ENCODE data around the gene ARHGAP25. TPM values are rescaled to one million over a fixed set of nuclear protein-coding genes. Genes with fewer than 3 reads are reported as not detected.

Gene ARHGAP25
- total RNA-seq, 6 donors from 2014 or later: 13.2 to 36.1 (median 26.3) TPM

GRCh38 chr2:68765739-68766375 is 31.2 kb downstream of the ARHGAP25 start:
- ATAC-seq (ENCODE audit: low FRiP score in 2 of 2): peak in 1 of 2 donors; percentile 71
- no peak overlapping the region for H3K4me3 ChIP-seq
- peaks cover 79 to 86% (median 81%) of the 10 kb centered on the region in 4 donors for H3K4me1 ChIP-seq
- no peaks in the 10 kb centered on the region for H3K27me3 ChIP-seq
- no peak for TF ChIP-seq EP300 (IDR thresholded peaks at IDR 0.05)
- no peak for TF ChIP-seq POLR2A (IDR thresholded peaks at IDR 0.05)
- no peak for TF ChIP-seq POLR2AphosphoS5 (IDR thresholded peaks at IDR 0.05)
- peak in 3 of 6 experiments; percentile 6 to 24 (median 23) for TF ChIP-seq CTCF (IDR thresholded peaks at IDR 0.05)
- peak overlapping the region; percentile 74 to 87 (median 78) for H3K27ac ChIP-seq
- 33 to 43% methylated on average over 4 of the region's 4 CpGs for WGBS, 2 donors
- DNase-seq: peak in 1 of 2 donors; percentile 57
- H3K9me3 ChIP-seq: no peaks in the 10 kb centered on the region
- H3K36me3 ChIP-seq: no peaks in the 10 kb centered on the region

GRCh38 chr2:68766376-68766845 is 31.8 kb downstream of the ARHGAP25 start:
- no peaks in the 10 kb centered on the region for H3K27me3 ChIP-seq
- no peak overlapping the region for H3K4me3 ChIP-seq
- no peaks in the 10 kb centered on the region for H3K9me3 ChIP-seq
- DNase-seq (peak in 1 of 2 donors; percentile 94), ATAC-seq (ENCODE audit: low FRiP score in 2 of 2) (peak; percentile 89 to 93)
- H3K36me3 ChIP-seq: no peaks in the 10 kb centered on the region
- H3K27ac ChIP-seq: peak overlapping the region; percentile 74 to 87 (median 78)
- peaks cover 83 to 91% (median 87%) of the 10 kb centered on the region in 4 donors for H3K4me1 ChIP-seq
- TF ChIP-seq CTCF (IDR thresholded peaks at IDR 0.05): no peak
- peak; percentile 71 to 83 for TF ChIP-seq POLR2AphosphoS5 (IDR thresholded peaks at IDR 0.05)
- peak in 1 of 4 donors; percentile 37 for TF ChIP-seq POLR2A (IDR thresholded peaks at IDR 0.05)
- TF ChIP-seq EP300 (IDR thresholded peaks at IDR 0.05): peak in 1 of 4 donors; percentile 63
- 9 to 21% methylated on average over 5 of the region's 5 CpGs for WGBS, 2 donors

- WGBS, 2 donors: 61 to 68% methylated on average over 19 of the region's 19 CpGs
- Histone ChIP-seq H3K4me3 (no peak overlapping the region), H3K27ac (peak overlapping the region; percentile 74 to 87 (median 78)), H3K4me1 (peaks cover 91 to 96% (median 94%) of the 10 kb centered on the region in 4 donors), H3K9me3 (no peaks in the 10 kb centered on the region), H3K36me3 (no peaks in the 10 kb centered on the region), H3K27me3 (no peaks in the 10 kb centered on the region)
- no peak for ATAC-seq (ENCODE audit: low FRiP score in 2 of 2)
- DNase-seq: no peak
- TF ChIP-seq POLR2A (IDR thresholded peaks at IDR 0.05) (peak in 1 of 4 donors; percentile 32), POLR2AphosphoS5 (IDR thresholded peaks at IDR 0.05) (no peak)
These were observed 32.7 kb downstream of the ARHGAP25 start for GRCh38 chr2:68767031-68767961.

- peaks cover 86 to 97% (median 92%) of the 10 kb centered on the region in 4 donors for H3K4me1 ChIP-seq
These were observed 33.4 kb downstream of the ARHGAP25 start for GRCh38 chr2:68767996-68768395.

More at GRCh38 chr2:68767996-68768395, 33.4 kb downstream of the ARHGAP25 start:
- H3K9me3 ChIP-seq: no peaks in the 10 kb centered on the region
- no peaks in the 10 kb centered on the region for H3K27me3 ChIP-seq
- H3K27ac ChIP-seq: peak overlapping the region; percentile 74 to 87 (median 78)
- H3K36me3 ChIP-seq: no peaks in the 10 kb centered on the region
- no peak for TF ChIP-seq POLR2A (IDR thresholded peaks at IDR 0.05)
- no peak for TF ChIP-seq CTCF (IDR thresholded peaks at IDR 0.05)
- TF ChIP-seq POLR2AphosphoS5 (IDR thresholded peaks at IDR 0.05): no peak
- TF ChIP-seq EP300 (IDR thresholded peaks at IDR 0.05): no peak
- 86 to 92% methylated on average over 4 of the region's 4 CpGs for WGBS, 2 donors
- H3K4me3 ChIP-seq: no peak overlapping the region
- DNase-seq (no peak), ATAC-seq (ENCODE audit: low FRiP score in 2 of 2) (no peak)

All from upper lobe of left lung (tissue), 6 donors.